HEK293 (cell line): ENCODE data around the gene RAB42.

Experiments used
- CTCF ChIA-PET: fragments of 350-600 bp; formaldehyde crosslinking; extraction: SDS; loops from one replicate; lab custom pipeline; 2021; ENCODE audit warnings: antibody characterized with exemption; lab: Yijun Ruan, JAX
- POLR2A ChIA-PET: fragments of 300-600 bp; formaldehyde crosslinking; extraction: SDS; loops from one replicate; lab custom pipeline; 2020; ENCODE audit warnings: antibody characterized with exemption, inconsistent platforms; lab: Yijun Ruan, JAX
- H3K27ac ChIP-seq: fragments of 200-500 bp; sonication (Bioruptor generic); 2 replicates; pipeline ENCODE4 v1.5.1; 2014; ENCODE audit warnings: low read depth, low read length, control low read depth, inconsistent platforms; ENCODE audit errors: extremely low read depth
- H3K36me3 ChIP-seq, 2 experiments: fragments of 200-500 bp in 1 of 2; sonication (Bioruptor generic) in 1 of 2; 1 replicate in 1 of 2; 2 replicates in 1 of 2; pipeline ENCODE4 v1.5.1; 2014 to 2017; ENCODE audit warnings: inconsistent platforms in 2 of 2, low read length in 2 of 2; ENCODE audit not compliant: control insufficient read depth in 2 of 2, insufficient read depth in 1 of 2
- H3K4me1 ChIP-seq: fragments of 200-500 bp; sonication (Bioruptor generic); 2 replicates; pipeline ENCODE4 v1.5.1; 2014; ENCODE audit warnings: mild to moderate bottlenecking, low read length, inconsistent platforms; ENCODE audit not compliant: control insufficient read depth, insufficient read depth
- H3K4me3 ChIP-seq: 2 replicates; pipeline ENCODE4 v1.5.1; 2011; ENCODE audit warnings: low read depth, mild to moderate bottlenecking, control low read depth, low read length, moderate library complexity
- H3K9me3 ChIP-seq: fragments of 200-500 bp; sonication (Bioruptor generic); 2 replicates; pipeline ENCODE4 v1.5.1; 2014; ENCODE audit warnings: low read depth, low read length, inconsistent platforms; ENCODE audit not compliant: control insufficient read depth, insufficient read depth
- GLIS1 ChIP-seq: fragments of 450-650 bp; formaldehyde crosslinking; IDR thresholded peaks from 2 replicates; pipeline ENCODE4 v1.5.1; 2016; ENCODE audit warnings: missing biosample characterization, missing genetic modification characterization
- PRDM10 ChIP-seq: fragments of 450-650 bp; formaldehyde crosslinking; IDR thresholded peaks from 2 replicates; pipeline ENCODE4 v1.5.1; 2016; ENCODE audit warnings: missing biosample characterization, missing genetic modification characterization
- WT1 ChIP-seq: fragments of 450-650 bp; formaldehyde crosslinking; IDR thresholded peaks from 2 replicates; pipeline ENCODE4 v1.5.1; 2016; ENCODE audit warnings: missing biosample characterization, missing genetic modification characterization
- ZBTB11 ChIP-seq: fragments of 450-650 bp; formaldehyde crosslinking; conservative IDR thresholded peaks from 2 replicates; pipeline ENCODE4 v1.5.1; 2016; ENCODE audit warnings: low read depth, missing biosample characterization, missing genetic modification characterization
- ZFP69B ChIP-seq: fragments of 450-650 bp; formaldehyde crosslinking; IDR thresholded peaks from 2 replicates; pipeline ENCODE4 v1.5.1; 2016; ENCODE audit warnings: missing biosample characterization, missing genetic modification characterization
- ZNF140 ChIP-seq: fragments of 450-650 bp; formaldehyde crosslinking; IDR thresholded peaks from 2 replicates; pipeline ENCODE4 v1.5.1; 2016; ENCODE audit warnings: missing biosample characterization, missing genetic modification characterization
- ZNF157 ChIP-seq: fragments of 450-650 bp; formaldehyde crosslinking; IDR thresholded peaks from 2 replicates; pipeline ENCODE4 v1.5.1; 2016; ENCODE audit warnings: missing biosample characterization, missing genetic modification characterization
- ZNF16 ChIP-seq: fragments of 450-650 bp; formaldehyde crosslinking; IDR thresholded peaks from 2 replicates; pipeline ENCODE4 v1.5.1; 2016; ENCODE audit warnings: low read depth, missing biosample characterization, missing genetic modification characterization
- ZNF280D ChIP-seq: fragments of 450-650 bp; formaldehyde crosslinking; IDR thresholded peaks from 2 replicates; pipeline ENCODE4 v1.5.1; 2016; ENCODE audit warnings: missing biosample characterization, missing genetic modification characterization
- ZNF335 ChIP-seq: fragments of 450-650 bp; formaldehyde crosslinking; conservative IDR thresholded peaks from 2 replicates; pipeline ENCODE4 v1.5.1; 2016; ENCODE audit warnings: missing biosample characterization, missing genetic modification characterization
- ZNF398 ChIP-seq: fragments of 450-650 bp; formaldehyde crosslinking; IDR thresholded peaks from 2 replicates; pipeline ENCODE4 v1.5.1; 2017; ENCODE audit warnings: missing biosample characterization, missing genetic modification characterization
- ZNF473 ChIP-seq: fragments of 450-650 bp; formaldehyde crosslinking; IDR thresholded peaks from 2 replicates; pipeline ENCODE4 v1.5.1; 2017; ENCODE audit warnings: missing biosample characterization, missing genetic modification characterization
- ZNF514 ChIP-seq: fragments of 450-650 bp; formaldehyde crosslinking; IDR thresholded peaks from 2 replicates; pipeline ENCODE4 v1.5.1; 2016; ENCODE audit warnings: missing biosample characterization, missing genetic modification characterization
- ZNF629 ChIP-seq: fragments of 450-650 bp; formaldehyde crosslinking; IDR thresholded peaks from 2 replicates; pipeline ENCODE4 v1.5.1; 2017; ENCODE audit warnings: missing biosample characterization, missing genetic modification characterization
- TF ChIP-seq, protein P1 (sequence below): fragments of 450-650 bp; formaldehyde crosslinking; IDR thresholded peaks from 2 replicates; pipeline ENCODE4 v1.5.1; 2016; ENCODE audit warnings: missing biosample characterization, missing genetic modification characterization
- TF ChIP-seq, protein P2 (sequence below): fragments of 450-650 bp; formaldehyde crosslinking; IDR thresholded peaks from 2 replicates; pipeline ENCODE4 v1.5.1; 2017; ENCODE audit warnings: missing biosample characterization, mild to moderate bottlenecking, missing genetic modification characterization, moderate library complexity
- TF ChIP-seq, protein P3 (sequence below): fragments of 450-650 bp; formaldehyde crosslinking; IDR thresholded peaks from 2 replicates; pipeline ENCODE4 v1.5.1; 2016; ENCODE audit warnings: missing biosample characterization, missing genetic modification characterization

The RAB42 gene

GRCh38 chr1:28601696-28602095 lies 9.6 kb downstream of the RAB42 start (continued):
- TF ChIP-seq, protein P1, sequence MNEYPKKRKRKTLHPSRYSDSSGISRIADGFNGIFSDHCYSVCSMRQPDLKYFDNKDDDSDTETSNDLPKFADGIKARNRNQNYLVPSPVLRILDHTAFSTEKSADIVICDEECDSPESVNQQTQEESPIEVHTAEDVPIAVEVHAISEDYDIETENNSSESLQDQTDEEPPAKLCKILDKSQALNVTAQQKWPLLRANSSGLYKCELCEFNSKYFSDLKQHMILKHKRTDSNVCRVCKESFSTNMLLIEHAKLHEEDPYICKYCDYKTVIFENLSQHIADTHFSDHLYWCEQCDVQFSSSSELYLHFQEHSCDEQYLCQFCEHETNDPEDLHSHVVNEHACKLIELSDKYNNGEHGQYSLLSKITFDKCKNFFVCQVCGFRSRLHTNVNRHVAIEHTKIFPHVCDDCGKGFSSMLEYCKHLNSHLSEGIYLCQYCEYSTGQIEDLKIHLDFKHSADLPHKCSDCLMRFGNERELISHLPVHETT (tag by site-specific recombination): no peak
- TF ChIP-seq ZNF398 (tag by site-specific recombination) (no peak), ZBTB11 (tag by site-specific recombination) (no peak), ZNF16 (no peak), ZNF157 (tag by site-specific recombination) (no peak)
- TF ChIP-seq, protein P2, sequence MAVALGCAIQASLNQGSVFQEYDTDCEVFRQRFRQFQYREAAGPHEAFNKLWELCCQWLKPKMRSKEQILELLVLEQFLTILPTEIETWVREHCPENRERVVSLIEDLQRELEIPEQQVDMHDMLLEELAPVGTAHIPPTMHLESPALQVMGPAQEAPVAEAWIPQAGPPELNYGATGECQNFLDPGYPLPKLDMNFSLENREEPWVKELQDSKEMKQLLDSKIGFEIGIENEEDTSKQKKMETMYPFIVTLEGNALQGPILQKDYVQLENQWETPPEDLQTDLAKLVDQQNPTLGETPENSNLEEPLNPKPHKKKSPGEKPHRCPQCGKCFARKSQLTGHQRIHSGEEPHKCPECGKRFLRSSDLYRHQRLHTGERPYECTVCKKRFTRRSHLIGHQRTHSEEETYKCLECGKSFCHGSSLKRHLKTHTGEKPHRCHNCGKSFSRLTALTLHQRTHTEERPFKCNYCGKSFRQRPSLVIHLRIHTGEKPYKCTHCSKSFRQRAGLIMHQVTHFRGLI (tag by site-specific recombination): peak; percentile 62; the same call in 1 of the 2 replicates

- H3K36me3 ChIP-seq: peaks cover 4 to 54% of the 10 kb centered on the region in 2 experiments; a peak in 2 of 3 replicates
- no peak overlapping the region for H3K27ac ChIP-seq
- no peaks in the 10 kb centered on the region for H3K9me3 ChIP-seq
- CTCF ChIA-PET: interaction anchor here (0.6 to 4.5 kb wide), 29 partner anchors 9 to 693 kb away, joined by 3 to 26 read pairs (median 4); no protein-coding TSS in a partner anchor
- H3K4me3 ChIP-seq: no peak overlapping the region
- POLR2A ChIA-PET: interaction anchor here (0.6 to 5.4 kb wide), 11 partner anchors 16 to 355 kb away, joined by 3 to 56 read pairs (median 3); partner anchors contain the start of gene RCC1
- peaks cover 5% of the 10 kb centered on the region for H3K4me1 ChIP-seq
- TF ChIP-seq, protein P3, sequence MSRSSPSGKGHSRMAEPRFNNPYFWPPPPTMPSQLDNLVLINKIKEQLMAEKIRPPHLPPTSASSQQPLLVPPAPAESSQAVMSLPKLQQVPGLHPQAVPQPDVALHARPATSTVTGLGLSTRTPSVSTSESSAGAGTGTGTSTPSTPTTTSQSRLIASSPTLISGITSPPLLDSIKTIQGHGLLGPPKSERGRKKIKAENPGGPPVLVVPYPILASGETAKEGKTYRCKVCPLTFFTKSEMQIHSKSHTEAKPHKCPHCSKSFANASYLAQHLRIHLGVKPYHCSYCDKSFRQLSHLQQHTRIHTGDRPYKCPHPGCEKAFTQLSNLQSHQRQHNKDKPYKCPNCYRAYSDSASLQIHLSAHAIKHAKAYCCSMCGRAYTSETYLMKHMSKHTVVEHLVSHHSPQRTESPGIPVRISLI: peak; percentile 98
- TF ChIP-seq ZFP69B (no peak), ZNF514 (tag by site-specific recombination) (no peak), GLIS1 (peak; percentile 47), ZNF280D (no peak), PRDM10 (tag by site-specific recombination) (peak; percentile 98), ZNF473 (tag by site-specific recombination) (no peak), ZNF629 (tag by site-specific recombination) (peak; percentile 41; the same call in 1 of the 2 replicates), ZNF335 (tag by site-specific recombination) (peak; percentile 49; the same call in 1 of the 2 replicates), WT1 (no peak), ZNF140 (tag by site-specific recombination) (no peak)
These were observed 10.7 kb downstream of the RAB42 start for GRCh38 chr1:28602536-28603439.
